K562 (cell line): Measurements from ENCODE around the gene CCDC97. TPM values are rescaled to one million over a fixed set of nuclear protein-coding genes. Genes with fewer than 3 reads are reported as not detected.

Experiments
- CLOCK ChIP-seq: fragments of 250-450 bp; sonication (Bioruptor Pico); IDR thresholded peaks from 2 replicates; pipeline ENCODE4 v1.4.0; 2020; ENCODE audit warnings: mild to moderate bottlenecking, moderate library complexity, borderline replicate concordance
- EGR1 ChIP-seq: fragments of 450-650 bp; conservative IDR thresholded peaks from 2 replicates; pipeline ENCODE4 v1.6.1; 2017; ENCODE audit warnings: mild to moderate bottlenecking
- KLF6 ChIP-seq: fragments of 250-450 bp; sonication (Bioruptor Pico); IDR thresholded peaks from 2 replicates; pipeline ENCODE4 v1.4.0; 2020; ENCODE audit warnings: mild to moderate bottlenecking, moderate library complexity, borderline replicate concordance
- L3MBTL2 ChIP-seq: fragments of 450-650 bp; IDR thresholded peaks from 2 replicates; pipeline ENCODE4 v1.6.1; 2016; ENCODE audit warnings: mild to moderate bottlenecking, moderate library complexity
- MAFG ChIP-seq: fragments of 450-650 bp; conservative IDR thresholded peaks from 2 replicates; pipeline ENCODE4 v1.6.1; 2016; ENCODE audit warnings: missing genetic modification characterization, missing compliant biosample characterization
- MED1 ChIP-seq: sonication (generic); formaldehyde crosslinking; IDR thresholded peaks from 2 replicates; pipeline ENCODE4 v1.8.1; 2023; ENCODE audit warnings: missing genetic modification reagents, borderline replicate concordance
- NFYB ChIP-seq: IDR thresholded peaks from 2 replicates; pipeline ENCODE4 v1.6.1; 2011; ENCODE audit warnings: mild to moderate bottlenecking, moderate library complexity; ENCODE audit not compliant: insufficient read length; ENCODE audit errors: extremely low read depth
- SPI1 ChIP-seq: IDR thresholded peaks from 2 replicates; pipeline ENCODE4 v1.6.1; 2011; ENCODE audit warnings: low read depth, low read length, control low read depth, borderline replicate concordance
- SUPT5H ChIP-seq: fragments of 450-650 bp; IDR thresholded peaks from 2 replicates; pipeline ENCODE4 v1.6.1; 2016
- TEAD4 ChIP-seq, 2 experiments: sonication (generic) in 1 of 2; formaldehyde crosslinking in 1 of 2; IDR thresholded peaks; 2 replicates each; pipeline versions ENCODE4 v1.6.1 to v1.8.0; 2012 to 2022; ENCODE audit warnings: borderline replicate concordance in 1 of 2, inconsistent platforms in 1 of 2, low read length in 1 of 2, mild to moderate bottlenecking in 1 of 2, missing genetic modification reagents in 1 of 2
- THRA ChIP-seq: fragments of 450-650 bp; IDR thresholded peaks from 2 replicates; pipeline ENCODE4 v1.6.1; 2017; ENCODE audit warnings: mild to moderate bottlenecking, moderate library complexity
- XRCC4 ChIP-seq: IDR thresholded peaks from one replicate; pipeline ENCODE4 v1.6.1; 2011; ENCODE audit not compliant: insufficient read depth, insufficient read length; ENCODE audit errors: extremely low read depth
- ZFP91 ChIP-seq: sonication (generic); formaldehyde crosslinking; IDR thresholded peaks from 2 replicates; pipeline ENCODE4 v1.8.0; 2022; ENCODE audit warnings: mild to moderate bottlenecking, missing genetic modification reagents
- ZNF143 ChIP-seq: sonication (generic); formaldehyde crosslinking; IDR thresholded peaks from 2 replicates; pipeline ENCODE4 v1.9.0; 2022; ENCODE audit warnings: mild to moderate bottlenecking, missing genetic modification reagents
- ZNF561 ChIP-seq: fragments of 450-650 bp; formaldehyde crosslinking; conservative IDR thresholded peaks from 2 replicates; pipeline ENCODE4 v1.4.0; 2020; ENCODE audit warnings: mild to moderate bottlenecking, moderate library complexity
- ZNF589 ChIP-seq: fragments of 200-800 bp; sonication (Bioruptor generic); IDR thresholded peaks from 2 replicates; pipeline ENCODE4 v1.6.1; 2016; ENCODE audit warnings: low read depth, missing genetic modification characterization, missing compliant biosample characterization
- polyA plus RNA-seq, 8 experiments: library from polyadenylated mRNA; depleted of rRNA in 4 of 8; stranded (reverse) in 5 of 8; unstranded in 3 of 8; fragments of >200 nt; fragmentation: Nextera tagmentation in 2 of 8; fragmentation: Illumina TruSeq in 1 of 8; extraction: Ambion mirVana in 2 of 8; extraction: Trizol in 1 of 8; gene quantifications; 2 replicates each; pipeline versions ENCODE4 v1.2.1 to v1.2.3, GENCODE V29; 2011 to 2014; ENCODE audit warnings: inconsistent platforms in 1 of 8, missing spikeins in 1 of 8
- total RNA-seq, 7 experiments: library from RNA; depleted of rRNA in 6 of 7; stranded (reverse); fragments of >200 nt in 6 of 7; fragmentation: Illumina TruSeq in 2 of 7; extraction: Trizol in 2 of 7; gene quantifications; 2 replicates each; pipeline versions ENCODE4 v1.2.1 to v1.2.3, GENCODE V29; 2011 to 2021; ENCODE audit warnings: low replicate concordance in 1 of 7
- TF ChIP-seq, protein P1 (sequence below): sonication (generic); formaldehyde crosslinking; IDR thresholded peaks from 2 replicates; pipeline ENCODE4 v1.8.0; 2023; ENCODE audit warnings: mild to moderate bottlenecking, missing genetic modification reagents

Gene CCDC97
- total and polyA plus RNA-seq, 9 of the 15 experiments (the other 6 are each of a cell fraction or from before 2014, with no cell fraction given) = 0.60 to 16.5 (median 7.0) TPM

- TF ChIP-seq SPI1 (peak; percentile 33; the same call in 1 of the 2 replicates), KLF6 (CRISPR knock-in tag) (0 out of 2 replicates have a peak, but pooled peaks have one; percentile 25), THRA (no peak), ZNF589 (CRISPR knock-in tag) (no peak), TEAD4 (IDR thresholded peaks at IDR 0.05; ENCODE audit: low read length) (peak; percentile 46; the same call in 1 of the 2 replicates), TEAD4 (CRISPR knock-in tag; IDR thresholded peaks at IDR 0.05; ENCODE audit: borderline replicate concordance) (no peak), CLOCK (CRISPR knock-in tag) (no peak), ZFP91 (CRISPR knock-in tag) (no peak), MED1 (CRISPR knock-in tag) (no peak), ZNF143 (CRISPR knock-in tag) (no peak), NFYB (peak; percentile 42), L3MBTL2 (no peak), ZNF561 (no peak), MAFG (tag) (no peak), XRCC4 (no peak), SUPT5H (peak; percentile 91), EGR1 (0 out of 2 replicates have a peak, but pooled peaks have one; percentile 38)
- TF ChIP-seq, protein P1, sequence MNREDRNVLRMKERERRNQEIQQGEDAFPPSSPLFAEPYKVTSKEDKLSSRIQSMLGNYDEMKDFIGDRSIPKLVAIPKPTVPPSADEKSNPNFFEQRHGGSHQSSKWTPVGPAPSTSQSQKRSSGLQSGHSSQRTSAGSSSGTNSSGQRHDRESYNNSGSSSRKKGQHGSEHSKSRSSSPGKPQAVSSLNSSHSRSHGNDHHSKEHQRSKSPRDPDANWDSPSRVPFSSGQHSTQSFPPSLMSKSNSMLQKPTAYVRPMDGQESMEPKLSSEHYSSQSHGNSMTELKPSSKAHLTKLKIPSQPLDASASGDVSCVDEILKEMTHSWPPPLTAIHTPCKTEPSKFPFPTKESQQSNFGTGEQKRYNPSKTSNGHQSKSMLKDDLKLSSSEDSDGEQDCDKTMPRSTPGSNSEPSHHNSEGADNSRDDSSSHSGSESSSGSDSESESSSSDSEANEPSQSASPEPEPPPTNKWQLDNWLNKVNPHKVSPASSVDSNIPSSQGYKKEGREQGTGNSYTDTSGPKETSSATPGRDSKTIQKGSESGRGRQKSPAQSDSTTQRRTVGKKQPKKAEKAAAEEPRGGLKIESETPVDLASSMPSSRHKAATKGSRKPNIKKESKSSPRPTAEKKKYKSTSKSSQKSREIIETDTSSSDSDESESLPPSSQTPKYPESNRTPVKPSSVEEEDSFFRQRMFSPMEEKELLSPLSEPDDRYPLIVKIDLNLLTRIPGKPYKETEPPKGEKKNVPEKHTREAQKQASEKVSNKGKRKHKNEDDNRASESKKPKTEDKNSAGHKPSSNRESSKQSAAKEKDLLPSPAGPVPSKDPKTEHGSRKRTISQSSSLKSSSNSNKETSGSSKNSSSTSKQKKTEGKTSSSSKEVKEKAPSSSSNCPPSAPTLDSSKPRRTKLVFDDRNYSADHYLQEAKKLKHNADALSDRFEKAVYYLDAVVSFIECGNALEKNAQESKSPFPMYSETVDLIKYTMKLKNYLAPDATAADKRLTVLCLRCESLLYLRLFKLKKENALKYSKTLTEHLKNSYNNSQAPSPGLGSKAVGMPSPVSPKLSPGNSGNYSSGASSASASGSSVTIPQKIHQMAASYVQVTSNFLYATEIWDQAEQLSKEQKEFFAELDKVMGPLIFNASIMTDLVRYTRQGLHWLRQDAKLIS = 0 out of 2 replicates have a peak, but pooled peaks have one; percentile 65
Measured at GRCh38 chr19:41363753-41364523, 54.0 kb downstream of the CCDC97 start, which contains the start of gene B9D2 (continued).
